Gastroesophageal sphincter (tissue), 4 donors: ENCODE data around the gene GLMN. TPM values are rescaled to one million over a fixed set of nuclear protein-coding genes. Genes with fewer than 3 reads are reported as not detected.

Experiments used
- ATAC-seq: fragments of 150-250 bp; one replicate; pipeline ENCODE4 v1.9.1; 2016; ENCODE audit warnings: mild to moderate bottlenecking, moderate library complexity
- H3K27ac ChIP-seq, 4 donors: fragments of 200-600 bp; sonication (generic) in 3 of 4; 1 replicate in 3 of 4; 2 replicates in 1 of 4; pipeline ENCODE4 v1.5.1; 2016 to 2019
- H3K27me3 ChIP-seq: fragments of 200-600 bp; sonication (generic); one replicate; pipeline ENCODE4 v1.5.1; 2019
- H3K36me3 ChIP-seq, 2 donors: fragments of 200-600 bp; sonication (generic); one replicate each; pipeline ENCODE4 v1.5.1; 2019; ENCODE audit warnings: control low read depth in 1 of 2
- H3K4me1 ChIP-seq, 3 donors: fragments of 200-600 bp; sonication (generic); 1 replicate in 2 of 3; 2 replicates in 1 of 3; pipeline ENCODE4 v1.5.1; 2016 to 2019; ENCODE audit warnings: control low read depth in 2 of 3
- H3K4me3 ChIP-seq, 2 donors: fragments of 200-600 bp; sonication (generic); one replicate each; pipeline ENCODE4 v1.5.1; 2019; ENCODE audit warnings: mild to moderate bottlenecking in 1 of 2, moderate library complexity in 1 of 2
- H3K9me3 ChIP-seq, 3 donors: fragments of 200-600 bp; sonication (generic); one replicate each; pipeline ENCODE4 v1.5.1; 2017 to 2019; ENCODE audit warnings: control low read depth in 2 of 3
- EP300 ChIP-seq: sonication (generic); formaldehyde crosslinking; IDR thresholded peaks from one replicate; pipeline ENCODE4 v1.6.1; 2017; ENCODE audit warnings: antibody characterized with exemption, mild to moderate bottlenecking
- POLR2A ChIP-seq, 2 donors: fragments of 450-650 bp; IDR thresholded peaks; one replicate each; pipeline ENCODE4 v1.6.1; 2017; ENCODE audit warnings: antibody characterized with exemption in 2 of 2, mild to moderate bottlenecking in 2 of 2, moderate library complexity in 1 of 2
- POLR2AphosphoS5 ChIP-seq: sonication (generic); formaldehyde crosslinking; IDR thresholded peaks from one replicate; pipeline ENCODE4 v1.6.1; 2017; ENCODE audit warnings: antibody characterized with exemption
- WGBS, 2 donors: methylation state at CpG; one replicate each; pipeline ENCODE4 v1.1.5; 2018; ENCODE audit warnings: low coverage in 1 of 2; 5-methylcytosine and 5-hydroxymethylcytosine counted together
- total RNA-seq, 4 donors: library from RNA; depleted of rRNA; stranded (reverse); fragments of >200 nt; gene quantifications; one replicate each; pipeline ENCODE4 v1.1.0, GENCODE V29; 2016
- TF ChIP-seq, protein P1 (sequence below), 4 experiments: fragments of 200-600 bp in 2 of 4; fragments of 450-650 bp in 2 of 4; sonication (generic) in 1 of 4; IDR thresholded peaks; one replicate each; pipeline ENCODE4 v1.5.1; 2017 to 2019; ENCODE audit warnings: antibody characterized with exemption in 4 of 4, mild to moderate bottlenecking in 2 of 4, moderate library complexity in 2 of 4

Gene GLMN
- total RNA-seq, 4 donors from 2014 or later, result 5.1 to 19.1 (median 11.5) TPM

DNA sequence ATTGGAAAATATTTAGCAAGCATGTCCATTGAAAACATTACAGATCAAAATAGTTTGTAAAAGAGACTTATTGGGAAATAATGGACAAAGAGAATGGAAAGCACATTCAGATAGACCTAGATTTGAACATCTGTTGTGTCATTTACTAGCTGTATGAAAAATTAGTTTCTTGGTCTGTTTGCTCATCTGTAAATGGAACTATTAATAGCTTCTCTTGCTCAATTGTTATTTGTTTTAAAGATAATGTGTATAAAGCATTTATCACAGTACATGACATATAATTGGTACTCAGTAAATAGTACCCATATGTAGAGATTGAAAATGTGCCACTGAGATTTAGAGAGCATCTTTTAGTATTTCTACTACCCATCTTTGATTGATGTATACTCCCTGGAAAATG, 26.0 kb upstream of the GLMN start:
- H3K4me3 ChIP-seq, result no peak overlapping the region
- no peaks in the 10 kb centered on the region for H3K27me3 ChIP-seq
- peaks cover 0 to 84% of the 10 kb centered on the region in 2 donors for H3K36me3 ChIP-seq
- no peak for ATAC-seq
- no peak for TF ChIP-seq POLR2A (IDR thresholded peaks at IDR 0.05)
- TF ChIP-seq POLR2AphosphoS5, result no peak
- TF ChIP-seq, protein P1, sequence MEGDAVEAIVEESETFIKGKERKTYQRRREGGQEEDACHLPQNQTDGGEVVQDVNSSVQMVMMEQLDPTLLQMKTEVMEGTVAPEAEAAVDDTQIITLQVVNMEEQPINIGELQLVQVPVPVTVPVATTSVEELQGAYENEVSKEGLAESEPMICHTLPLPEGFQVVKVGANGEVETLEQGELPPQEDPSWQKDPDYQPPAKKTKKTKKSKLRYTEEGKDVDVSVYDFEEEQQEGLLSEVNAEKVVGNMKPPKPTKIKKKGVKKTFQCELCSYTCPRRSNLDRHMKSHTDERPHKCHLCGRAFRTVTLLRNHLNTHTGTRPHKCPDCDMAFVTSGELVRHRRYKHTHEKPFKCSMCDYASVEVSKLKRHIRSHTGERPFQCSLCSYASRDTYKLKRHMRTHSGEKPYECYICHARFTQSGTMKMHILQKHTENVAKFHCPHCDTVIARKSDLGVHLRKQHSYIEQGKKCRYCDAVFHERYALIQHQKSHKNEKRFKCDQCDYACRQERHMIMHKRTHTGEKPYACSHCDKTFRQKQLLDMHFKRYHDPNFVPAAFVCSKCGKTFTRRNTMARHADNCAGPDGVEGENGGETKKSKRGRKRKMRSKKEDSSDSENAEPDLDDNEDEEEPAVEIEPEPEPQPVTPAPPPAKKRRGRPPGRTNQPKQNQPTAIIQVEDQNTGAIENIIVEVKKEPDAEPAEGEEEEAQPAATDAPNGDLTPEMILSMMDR (IDR thresholded peaks at IDR 0.05), result no peak
- no peak for TF ChIP-seq EP300
- H3K27ac ChIP-seq, result no peak overlapping the region
- peaks cover 0 to 29% (median 4%) of the 10 kb centered on the region in 3 donors for H3K9me3 ChIP-seq
- H3K4me1 ChIP-seq, result no peaks in the 10 kb centered on the region

DNA sequence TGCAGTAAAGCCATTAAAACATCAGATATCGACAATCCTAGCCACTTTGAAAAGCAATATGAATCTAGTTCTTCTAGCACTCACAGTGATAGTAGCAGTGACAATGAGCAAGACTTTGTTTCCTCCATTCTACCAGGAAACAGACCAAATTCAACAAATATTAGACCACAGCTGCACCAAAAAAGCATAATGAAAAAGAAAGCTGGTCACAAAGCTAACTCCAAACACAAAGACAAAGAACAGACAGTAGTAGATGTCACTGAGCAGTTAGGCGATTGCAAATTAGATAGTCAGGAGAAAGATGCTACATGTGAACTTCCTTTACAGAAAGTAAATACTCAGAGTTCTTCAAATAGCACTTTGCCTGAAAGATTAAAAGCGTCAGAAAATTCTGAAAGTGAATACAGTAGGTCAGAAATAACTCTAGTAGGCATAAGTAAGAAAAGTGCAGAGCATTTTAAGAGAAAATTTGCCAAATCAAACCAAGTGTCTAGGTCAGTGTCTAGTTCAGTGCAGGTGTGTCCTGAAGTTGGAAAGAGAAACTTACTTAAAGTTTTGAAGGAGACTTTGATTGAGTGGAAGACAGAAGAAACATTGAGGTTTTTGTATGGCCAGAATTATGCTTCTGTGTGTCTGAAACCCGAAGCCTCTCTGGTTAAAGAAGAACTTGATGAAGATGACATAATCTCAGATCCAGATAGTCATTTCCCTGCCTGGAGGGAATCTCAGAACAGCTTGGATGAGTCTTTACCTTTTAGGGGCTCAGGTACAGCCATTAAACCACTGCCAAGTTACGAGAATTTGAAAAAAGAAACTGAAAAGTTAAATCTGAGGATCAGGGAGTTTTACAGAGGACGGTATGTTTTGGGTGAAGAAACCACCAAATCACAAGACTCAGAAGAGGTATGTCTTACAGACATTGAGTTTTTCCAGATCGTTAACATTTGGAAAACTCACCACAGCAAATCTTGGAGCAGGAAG, 25.0 kb upstream of the GLMN start:
- Histone ChIP-seq H3K27ac (no peak overlapping the region), H3K4me3 (no peak overlapping the region), H3K4me1 (no peaks in the 10 kb centered on the region), H3K27me3 (no peaks in the 10 kb centered on the region), H3K9me3 (peaks cover 0 to 29% (median 4%) of the 10 kb centered on the region in 3 donors), H3K36me3 (peaks cover 0 to 80% of the 10 kb centered on the region in 2 donors)
- ATAC-seq, result no peak
- WGBS, 2 donors, result 92 to 100% methylated on average over 4 to 7 of the region's 7 CpGs
- TF ChIP-seq, protein P1 (IDR thresholded peaks at IDR 0.05), result no peak
- TF ChIP-seq POLR2A (IDR thresholded peaks at IDR 0.05) (no peak), EP300 (no peak), POLR2AphosphoS5 (no peak)

DNA sequence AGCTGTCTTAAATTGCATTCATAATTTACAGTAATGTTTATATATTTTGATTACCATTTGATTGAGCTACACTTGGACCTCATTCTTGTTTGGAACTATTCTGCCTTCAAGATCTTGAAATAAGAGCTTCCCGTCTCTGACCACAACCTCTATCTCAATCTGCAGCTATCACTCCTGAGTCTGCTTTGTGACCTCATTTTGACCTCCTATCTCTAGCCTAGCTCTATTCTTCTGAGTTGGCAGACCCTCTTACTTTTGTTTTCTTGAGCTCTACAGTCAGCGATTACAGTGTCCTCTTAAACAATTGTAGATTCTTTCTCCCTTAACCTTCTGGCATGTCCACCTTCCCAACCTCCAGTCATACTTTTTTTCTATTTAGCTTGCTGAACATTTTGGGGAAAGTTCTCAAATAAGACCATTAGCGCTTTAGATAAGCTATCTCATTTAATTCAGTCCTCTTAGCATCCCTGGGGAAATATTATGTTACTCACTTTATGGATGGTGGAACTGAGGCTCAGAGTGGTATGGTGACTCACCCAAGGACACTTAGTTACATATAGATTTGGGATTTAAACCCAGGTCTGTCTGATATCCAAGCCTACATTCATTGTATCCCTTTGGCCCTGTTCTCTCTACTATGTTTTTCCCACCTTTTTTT, 19.2 kb upstream of the GLMN start:
- ATAC-seq, result no peak
- Histone ChIP-seq H3K27ac (no peak overlapping the region), H3K4me1 (no peaks in the 10 kb centered on the region), H3K4me3 (no peak overlapping the region), H3K27me3 (no peaks in the 10 kb centered on the region), H3K36me3 (peaks cover 0 to 58% of the 10 kb centered on the region in 2 donors), H3K9me3 (no peaks in the 10 kb centered on the region)
- TF ChIP-seq, protein P1 (IDR thresholded peaks at IDR 0.05), result no peak
- TF ChIP-seq EP300, result no peak
- no peak for TF ChIP-seq POLR2A (IDR thresholded peaks at IDR 0.05)
- TF ChIP-seq POLR2AphosphoS5, result no peak
- WGBS, 2 donors, result 80 to 84% methylated on average over 3 of the region's 3 CpGs

- ATAC-seq, result no peak
- Histone ChIP-seq H3K27ac (no peak overlapping the region), H3K4me1 (no peaks in the 10 kb centered on the region), H3K9me3 (no peaks in the 10 kb centered on the region), H3K4me3 (no peak overlapping the region), H3K27me3 (no peaks in the 10 kb centered on the region), H3K36me3 (peaks cover 0 to 69% of the 10 kb centered on the region in 2 donors)
- 84 to 86% methylated on average over 6 of the region's 6 CpGs for WGBS, 2 donors
- TF ChIP-seq, protein P1 (IDR thresholded peaks at IDR 0.05), result no peak
- TF ChIP-seq POLR2AphosphoS5 (no peak), EP300 (no peak), POLR2A (IDR thresholded peaks at IDR 0.05) (no peak)
These were observed 17.2 kb upstream of the GLMN start for GRCh38 chr1:92315766-92316599.
